IMR-90 (cell line): ENCODE results near the gene RPL31. TPM values are rescaled to one million over a fixed set of nuclear protein-coding genes. Genes with fewer than 3 reads are reported as not detected.

ENCODE experiments used
- ATAC-seq: fragments of 200-7000 bp; cut with Tn5 transposase; 2 replicates; pipeline ENCODE4 v1.9.1; 2020; ENCODE audit warnings: low read depth, mild to moderate bottlenecking, moderate library complexity
- BruUV-seq: library from RNA; stranded (reverse); fragments of 400-500 nt; replicated peaks from 2 replicates; lab custom pipeline; 2021; lab: Mats Ljungman, UMichigan
- CTCF ChIA-PET: fragments of 300-600 bp; formaldehyde crosslinking; extraction: SDS; loops from one replicate; lab custom pipeline; 2021; ENCODE audit warnings: antibody characterized with exemption; lab: Yijun Ruan, JAX
- POLR2A ChIA-PET: fragments of 300-600 bp; sonication (Branson Sonifier 250); formaldehyde crosslinking; loops from one replicate; lab custom pipeline; 2022; ENCODE audit warnings: antibody characterized with exemption; ENCODE audit not compliant: unreplicated experiment; lab: Charles Lee
- DNase-seq: peaks from one replicate; pipeline ENCODE4 v3.0.0; 2013
- H2AFZ ChIP-seq: replicated peaks from 2 replicates; pipeline ENCODE3; 2013; ENCODE audit warnings: low read length, mild to moderate bottlenecking; ENCODE audit not compliant: poor library complexity
- H2AK5ac ChIP-seq: 2 replicates; pipeline ENCODE4 v1.6.1; 2013; ENCODE audit warnings: low read depth, low read length, inconsistent platforms
- H2AK9ac ChIP-seq: replicated peaks from 2 replicates; pipeline ENCODE3; 2013; ENCODE audit warnings: mild to moderate bottlenecking, low read depth, low read length, moderate library complexity; ENCODE audit not compliant: poor library complexity
- H2BK120ac ChIP-seq: 2 replicates; pipeline ENCODE4 v1.6.1; 2013; ENCODE audit warnings: low read depth, low read length, inconsistent platforms
- H2BK15ac ChIP-seq: 3 replicates; pipeline ENCODE4 v1.6.1; 2013; ENCODE audit warnings: low read depth, low read length, inconsistent platforms
- H2BK20ac ChIP-seq: 2 replicates; pipeline ENCODE4 v1.6.1; 2013; ENCODE audit warnings: low read depth, mild to moderate bottlenecking, inconsistent platforms, low read length, moderate library complexity
- H2BK5ac ChIP-seq: 2 replicates; pipeline ENCODE4 v1.6.1; 2013; ENCODE audit warnings: mild to moderate bottlenecking, low read depth, low read length, inconsistent platforms; ENCODE audit not compliant: poor library complexity, severe bottlenecking
- H3K14ac ChIP-seq: replicated peaks from 2 replicates; pipeline ENCODE4 v1.6.1; 2013; ENCODE audit warnings: low read depth, low read length, inconsistent platforms
- H3K18ac ChIP-seq: 2 replicates; pipeline ENCODE4 v1.6.1; 2013; ENCODE audit warnings: low read depth, low read length, control low read depth
- H3K23ac ChIP-seq: 2 replicates; pipeline ENCODE4 v1.6.1; 2013; ENCODE audit warnings: low read depth, low read length, inconsistent platforms
- H3K27ac ChIP-seq: 2 replicates; pipeline ENCODE4 v1.5.1; 2013; ENCODE audit warnings: mild to moderate bottlenecking, control low read depth, low read length; ENCODE audit not compliant: insufficient read depth
- H3K27me3 ChIP-seq: 2 replicates; pipeline ENCODE4 v1.6.1; 2013; ENCODE audit warnings: low read length; ENCODE audit not compliant: control insufficient read depth, insufficient read depth
- H3K36me3 ChIP-seq: 2 replicates; pipeline ENCODE4 v1.6.1; 2013; ENCODE audit warnings: low read length, mixed read lengths; ENCODE audit not compliant: control insufficient read depth, insufficient read depth
- H3K4ac ChIP-seq: 2 replicates; pipeline ENCODE4 v1.6.1; 2013; ENCODE audit warnings: low read depth, low read length, inconsistent platforms
- H3K4me1 ChIP-seq: 2 replicates; pipeline ENCODE4 v1.6.1; 2013; ENCODE audit warnings: low read length, mixed read lengths; ENCODE audit not compliant: control insufficient read depth, insufficient read depth
- H3K4me2 ChIP-seq: 2 replicates; pipeline ENCODE4 v1.6.1; 2013; ENCODE audit warnings: low read depth, mild to moderate bottlenecking, control low read depth, low read length, moderate library complexity
- H3K4me3 ChIP-seq: 2 replicates; pipeline ENCODE4 v1.5.1; 2013; ENCODE audit warnings: low read depth, mild to moderate bottlenecking, control low read depth, low read length, moderate library complexity; ENCODE audit not compliant: insufficient read depth
- H3K56ac ChIP-seq: 2 replicates; pipeline ENCODE4 v1.6.1; 2013; ENCODE audit warnings: low read length, inconsistent platforms; ENCODE audit not compliant: insufficient read depth; ENCODE audit errors: extremely low read depth
- H3K79me1 ChIP-seq, 2 experiments: 2 replicates each; pipeline ENCODE4 v1.6.1; 2013; ENCODE audit warnings: low read length in 2 of 2, inconsistent platforms in 1 of 2, low read depth in 1 of 2
- H3K9ac ChIP-seq: 2 replicates; pipeline ENCODE4 v1.6.1; 2013; ENCODE audit warnings: low read depth, low read length, control low read depth
- H3K9me1 ChIP-seq: 2 replicates; pipeline ENCODE4 v1.6.1; 2013; ENCODE audit warnings: low read length, inconsistent platforms; ENCODE audit not compliant: insufficient read depth
- H3K9me3 ChIP-seq: 2 replicates; pipeline ENCODE4 v1.6.1; 2013; ENCODE audit warnings: low read length; ENCODE audit not compliant: control insufficient read depth, insufficient read depth
- H4K20me1 ChIP-seq: 2 replicates; pipeline ENCODE4 v1.6.1; 2013; ENCODE audit warnings: low read length, inconsistent platforms; ENCODE audit not compliant: insufficient read depth
- H4K5ac ChIP-seq: 2 replicates; pipeline ENCODE4 v1.6.1; 2013; ENCODE audit warnings: mild to moderate bottlenecking, low read depth, low read length, control low read depth
- H4K8ac ChIP-seq, 2 experiments: 2 replicates each; pipeline ENCODE4 v1.6.1; 2013; ENCODE audit warnings: low read depth in 2 of 2, low read length in 2 of 2, control low read depth in 1 of 2, inconsistent platforms in 1 of 2
- H4K91ac ChIP-seq: 2 replicates; pipeline ENCODE4 v1.6.1; 2013; ENCODE audit warnings: low read depth, low read length, inconsistent platforms; ENCODE audit not compliant: insufficient read depth
- CEBPB ChIP-seq: IDR thresholded peaks from 2 replicates; pipeline ENCODE4 v1.6.1; 2012; ENCODE audit warnings: low read depth, low read length, improper control_type of control experiment
- RFX5 ChIP-seq: IDR thresholded peaks from 2 replicates; pipeline ENCODE4 v1.8.0; 2012; ENCODE audit warnings: low read depth, mild to moderate bottlenecking, low read length, moderate library complexity
- WGBS, 2 experiments: methylation state at CpG; one replicate each; pipeline versions ENCODE4 v1.1.5 to v1.1.7; 2013; ENCODE audit warnings: missing lambda C conversion rate in 2 of 2; ENCODE audit not compliant: insufficient read length in 1 of 2; ENCODE audit errors: extremely low coverage in 2 of 2; 5-methylcytosine and 5-hydroxymethylcytosine counted together
- dilution Hi-C: fragments of 300-500 bp; cut with HindIII; formaldehyde crosslinking; loops from one replicate; pipeline ENCODE4 v1.14.3; 2018; ENCODE audit warnings: low sequenced_read_pairs; ENCODE audit not compliant: unreplicated experiment
- in situ Hi-C: fragments of 300-500 bp; cut with MboI; formaldehyde crosslinking; loops from 3 replicates; pipeline ENCODE4 v1.14.3; 2019; ENCODE audit warnings: low sequenced_read_pairs, inconsistent platforms, mixed read lengths
- intact Hi-C: fragments of 100-400 bp; cut with micrococcal nuclease; formaldehyde crosslinking; loops from 2 replicates; pipeline ENCODE4 v1.10.0; 2022
- polyA plus RNA-seq, 3 experiments: library from polyadenylated mRNA; depleted of rRNA; stranded (reverse); fragments of >200 nt; gene quantifications; 2 replicates each; pipeline ENCODE4 v1.2.3, GENCODE V29; 2012; ENCODE audit warnings: low replicate concordance in 1 of 3
- total RNA-seq: library from RNA; depleted of rRNA; stranded (reverse); fragments of >200 nt; gene quantifications from 2 replicates; pipeline ENCODE4 v1.2.3, GENCODE V29; 2012

RPL31 gene
- total and polyA plus RNA-seq, 2 of the 4 experiments (the other 2 are of a cell fraction), result 358 to 2,908 TPM

DNA sequence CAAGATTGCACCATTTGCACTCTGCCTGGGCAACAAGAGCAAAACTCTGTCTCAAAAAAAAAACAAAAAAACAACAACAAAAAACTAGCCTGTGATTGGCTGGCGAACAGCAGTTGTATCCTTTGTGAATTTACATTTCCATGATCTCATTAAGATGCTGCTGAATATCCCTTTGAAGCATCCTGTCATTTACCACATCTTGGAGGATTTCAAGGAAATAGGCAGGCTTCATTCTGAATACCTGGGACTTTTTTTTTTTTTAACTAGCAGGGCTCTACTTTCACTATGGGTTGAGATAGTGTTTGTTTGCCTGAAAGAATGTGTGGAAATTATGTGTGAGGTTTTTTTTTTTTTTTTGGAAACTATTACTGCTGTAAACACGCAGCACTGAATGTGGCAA, 49.6 kb upstream of the RPL31 start:
- CTCF ChIA-PET, result no interaction called here
- H3K9me3 ChIP-seq, result no peaks in the 10 kb centered on the region

More for the DNA sequence above, 49.6 kb upstream of the RPL31 start:
- H2BK5ac ChIP-seq, result no peak overlapping the region
- no peak overlapping the region for H4K5ac ChIP-seq
- peaks cover 4% of the 10 kb centered on the region; the same call in 1 of the 2 replicates for H3K9me1 ChIP-seq
- H3K9ac ChIP-seq, result no peak overlapping the region
- H3K79me1 ChIP-seq, result no peaks in the 10 kb centered on the region
- no peak overlapping the region for H2BK15ac ChIP-seq
- no peak overlapping the region for H2BK120ac ChIP-seq
- no peak overlapping the region for H3K27ac ChIP-seq
- dilution Hi-C loops, result no loop called here
- H3K4me3 ChIP-seq, result no peak overlapping the region
- POLR2A ChIA-PET, result no interaction called here
- no peak overlapping the region for H3K14ac ChIP-seq
- no peak overlapping the region for H2BK20ac ChIP-seq
- H3K56ac ChIP-seq, result no peak overlapping the region
- no peaks in the 10 kb centered on the region; the same call in 1 of the 2 replicates for H3K4me1 ChIP-seq
- in situ Hi-C loops, result no loop called here
- no peak overlapping the region for H2AK5ac ChIP-seq
- no TSS peak for BruUV-seq
- H3K36me3 ChIP-seq, result peaks cover 4% of the 10 kb centered on the region
- no peak overlapping the region for H4K91ac ChIP-seq
- H3K23ac ChIP-seq, result no peak overlapping the region
- no peak overlapping the region for H2AFZ ChIP-seq
- no peak overlapping the region for H3K4me2 ChIP-seq
- H3K18ac ChIP-seq, result no peak overlapping the region
- TF ChIP-seq CEBPB (no peak), RFX5 (no peak)
- H4K20me1 ChIP-seq, result no peaks in the 10 kb centered on the region
- H3K27me3 ChIP-seq, result no peaks in the 10 kb centered on the region
- intact Hi-C loops, result no loop called here
- H3K4ac ChIP-seq, result no peak overlapping the region
- H2AK9ac ChIP-seq, result no peak overlapping the region
- DNase-seq (no peak), ATAC-seq (no peak)
- WGBS, 2 experiments, result 100% methylated on average over 1 of the region's 2 CpGs; no CpG with 5 or more reads in 1 of the 2 experiments
- H4K8ac ChIP-seq, result no peak overlapping the region
